NT2/D1 (cell line): ENCODE results near the gene GNA15.

Experiments
- DNase-seq: peaks from one replicate; pipeline ENCODE4 v3.0.0-alpha.2; 2011; ENCODE audit warnings: low read depth, low spot score
- H3K27me3 ChIP-seq: 2 replicates; pipeline ENCODE4 v1.6.0; 2011; ENCODE audit warnings: mild to moderate bottlenecking; ENCODE audit not compliant: insufficient read length, insufficient read depth
- H3K36me3 ChIP-seq: 2 replicates; pipeline ENCODE4 v1.6.1; 2011; ENCODE audit warnings: mild to moderate bottlenecking, low read length, mixed read lengths; ENCODE audit not compliant: insufficient read depth, insufficient read length
- H3K4me1 ChIP-seq: 2 replicates; pipeline ENCODE4 v1.5.1; 2011; ENCODE audit not compliant: insufficient read depth, insufficient read length
- H3K4me3 ChIP-seq: 2 replicates; pipeline ENCODE4 v1.5.1; 2011; ENCODE audit warnings: low read depth; ENCODE audit not compliant: insufficient read length
- H3K9ac ChIP-seq: 2 replicates; pipeline ENCODE4 v1.6.0; 2011; ENCODE audit warnings: low read depth; ENCODE audit not compliant: insufficient read length
- H3K9me3 ChIP-seq: 2 replicates; pipeline ENCODE4 v1.5.1; 2011; ENCODE audit warnings: mild to moderate bottlenecking, low read length; ENCODE audit not compliant: insufficient read depth
- SUZ12 ChIP-seq: IDR thresholded peaks from 2 replicates; pipeline ENCODE4 v1.6.1; 2011; ENCODE audit not compliant: insufficient read length, insufficient read depth; ENCODE audit errors: extremely low read depth
- YY1 ChIP-seq: IDR thresholded peaks from 2 replicates; pipeline ENCODE4 v1.6.1; 2011; ENCODE audit not compliant: insufficient read length, insufficient read depth
- ZNF274 ChIP-seq: IDR thresholded peaks from 2 replicates; pipeline ENCODE4 v1.6.1; 2011; ENCODE audit warnings: mild to moderate bottlenecking, low read depth, low read length

Gene GNA15

GRCh38 chr19:3148503-3148902 lies 12.7 kb downstream of the GNA15 start:
- TF ChIP-seq ZNF274 (no peak), YY1 (no peak)
- Histone ChIP-seq H3K9me3 (no peaks in the 10 kb centered on the region), H3K36me3 (no peaks in the 10 kb centered on the region), H3K9ac (no peak overlapping the region), H3K4me3 (no peak overlapping the region), H3K27me3 (peaks cover 13% of the 10 kb centered on the region), H3K4me1 (peaks cover 5% of the 10 kb centered on the region)
- no peak for DNase-seq

GRCh38 chr19:3149089-3149488 lies 13.3 kb downstream of the GNA15 start:
- TF ChIP-seq YY1 (no peak), ZNF274 (no peak), SUZ12 (no peak)
- Histone ChIP-seq H3K4me1 (peaks cover 3% of the 10 kb centered on the region), H3K9ac (no peak overlapping the region), H3K4me3 (no peak overlapping the region), H3K27me3 (peaks cover 13% of the 10 kb centered on the region), H3K9me3 (no peaks in the 10 kb centered on the region), H3K36me3 (no peaks in the 10 kb centered on the region)
- no peak for DNase-seq

- no peak for DNase-seq
- H3K9me3 ChIP-seq, result no peaks in the 10 kb centered on the region
- TF ChIP-seq YY1 (no peak), ZNF274 (no peak), SUZ12 (no peak)
- H3K27me3 ChIP-seq, result peaks cover 13% of the 10 kb centered on the region
- H3K4me1 ChIP-seq, result peaks cover 3% of the 10 kb centered on the region
- no peak overlapping the region for H3K4me3 ChIP-seq
- H3K36me3 ChIP-seq, result no peaks in the 10 kb centered on the region
- no peak overlapping the region for H3K9ac ChIP-seq
Measured at GRCh38 chr19:3149526-3150505, 14.0 kb downstream of the GNA15 start.

- Histone ChIP-seq H3K9ac (no peak overlapping the region), H3K27me3 (peaks cover 13% of the 10 kb centered on the region), H3K9me3 (no peaks in the 10 kb centered on the region), H3K4me3 (no peak overlapping the region), H3K4me1 (peaks cover 8% of the 10 kb centered on the region), H3K36me3 (no peaks in the 10 kb centered on the region)
- DNase-seq, result no peak
- TF ChIP-seq YY1, result no peak
- no peak for TF ChIP-seq SUZ12
- TF ChIP-seq ZNF274, result no peak
Measured at GRCh38 chr19:3150739-3151329, 15.0 kb downstream of the GNA15 start.

- no peak overlapping the region for H3K9ac ChIP-seq
- no peak for DNase-seq
- H3K4me1 ChIP-seq, result peaks cover 11% of the 10 kb centered on the region
- no peaks in the 10 kb centered on the region for H3K36me3 ChIP-seq
- TF ChIP-seq SUZ12 (no peak), ZNF274 (no peak), YY1 (no peak)
- H3K27me3 ChIP-seq, result peaks cover 15% of the 10 kb centered on the region
- no peak overlapping the region for H3K4me3 ChIP-seq
- no peaks in the 10 kb centered on the region for H3K9me3 ChIP-seq
Measured at GRCh38 chr19:3151563-3152418, 16.0 kb downstream of the GNA15 start.

- DNase-seq, result no peak
- no peak for TF ChIP-seq ZNF274
- no peak for TF ChIP-seq SUZ12
- no peak for TF ChIP-seq YY1
- H3K27me3 ChIP-seq, result peaks cover 18% of the 10 kb centered on the region
- H3K4me3 ChIP-seq, result no peak overlapping the region
- no peaks in the 10 kb centered on the region for H3K9me3 ChIP-seq
- no peaks in the 10 kb centered on the region for H3K36me3 ChIP-seq
- no peak overlapping the region for H3K9ac ChIP-seq
- peaks cover 11% of the 10 kb centered on the region for H3K4me1 ChIP-seq
Measured at GRCh38 chr19:3152419-3152780, 16.6 kb downstream of the GNA15 start.
